ENCODE measurements around the gene HCFC1. TPM values are rescaled to one million over a fixed set of nuclear protein-coding genes. Genes with fewer than 3 reads are reported as not detected.

The HCFC1 gene
- total RNA-seq, 2 experiments from 2014 or later, result 45.9 to 50.2 TPM

- Mint-ChIP-seq H3K27ac (peak overlapping the region; percentile 39), H3K36me3 (ENCODE audit: low read depth) (no peaks in the 10 kb centered on the region), H3K9me3 (no peaks in the 10 kb centered on the region), H3K27me3 (no peaks in the 10 kb centered on the region), H3K4me3 (peak overlapping the region; percentile 23), H3K4me1 (ENCODE audit: low read depth) (peaks cover 49% of the 10 kb centered on the region)
- H3K4me1 ChIP-seq (ENCODE audit: insufficient read depth, low read length), result peaks cover 58% of the 10 kb centered on the region
- H3K36me3 ChIP-seq (ENCODE audit: insufficient read depth, low read length), result no peaks in the 10 kb centered on the region
- no peaks in the 10 kb centered on the region for H3K27me3 ChIP-seq (ENCODE audit: control insufficient read depth in 1 of 2, insufficient read depth in 2 of 2, low read length in 2 of 2)
- intact Hi-C loops (cut with DNase I, micrococcal nuclease), result loop anchor here in 1 of 2 experiments (5.0 kb wide), 1 partner anchor 74 kb away; no protein-coding TSS in a partner anchor
- DNase-seq (no peak), ATAC-seq (ENCODE audit: poor library complexity) (no peak)
- CTCF ChIA-PET, result interaction anchor here (0.9 kb wide), 1 partner anchor 45 kb away, joined by 3 read pairs; no protein-coding TSS in a partner anchor
- no peak overlapping the region for H3K4me3 ChIP-seq (ENCODE audit: low read length)
- TF ChIP-seq CTCF (IDR thresholded peaks at IDR 0.05), result no peak
- no peak overlapping the region for H3K27ac ChIP-seq (ENCODE audit: low read depth in 1 of 2, low read length in 2 of 2)
- no peaks in the 10 kb centered on the region for H3K9me3 ChIP-seq (ENCODE audit: control insufficient read depth in 1 of 2, insufficient read depth in 1 of 2, low read length in 2 of 2)
- POLR2A ChIA-PET, result no interaction called here
Measured at GRCh38 chrX:153901753-153902140, 69.9 kb downstream of the HCFC1 start.

DNA sequence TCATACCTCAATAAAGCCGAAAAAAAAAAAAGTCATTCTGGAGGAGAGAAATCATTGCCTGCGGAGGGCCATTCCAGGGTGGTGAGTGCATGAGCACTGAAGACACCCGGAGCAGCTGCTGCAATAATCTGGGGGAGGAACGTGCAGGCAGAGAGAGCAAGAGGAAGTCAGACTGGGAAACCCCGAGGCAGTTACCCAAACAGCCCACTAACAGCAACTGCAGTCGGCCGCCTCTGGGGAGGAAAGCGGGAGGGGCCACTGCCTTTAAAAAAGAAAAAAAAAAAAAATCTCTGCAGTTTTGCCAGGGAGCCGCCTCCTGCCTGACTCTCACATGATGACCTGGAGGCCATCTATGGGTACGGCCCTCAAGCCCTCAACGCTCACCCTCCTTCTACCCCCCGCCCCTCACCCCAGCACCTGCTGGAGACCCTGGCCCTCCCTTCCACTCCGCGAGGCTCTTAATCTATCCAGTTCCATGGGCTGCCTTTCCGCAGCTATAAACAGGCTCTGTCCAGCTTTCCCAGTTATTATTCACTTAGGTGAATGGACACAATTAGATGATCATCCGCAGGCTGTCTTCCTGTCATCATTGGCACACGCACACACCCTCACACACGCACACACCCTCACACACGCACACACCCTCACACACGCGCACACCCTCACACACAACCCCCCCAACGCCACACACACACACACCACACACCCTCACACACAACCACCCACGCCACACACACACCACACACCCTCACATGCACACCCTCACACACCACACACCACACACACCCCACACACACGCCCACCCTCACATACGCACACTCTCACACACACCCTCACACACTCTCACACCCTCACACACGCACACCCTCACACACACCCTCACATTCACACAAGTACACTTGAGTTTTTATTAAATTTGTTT is 70.5 kb downstream of the HCFC1 start:
- Histone ChIP-seq H3K4me1 (ENCODE audit: insufficient read depth, low read length) (peaks cover 58% of the 10 kb centered on the region), H3K4me3 (ENCODE audit: low read length) (no peak overlapping the region), H3K36me3 (ENCODE audit: insufficient read depth, low read length) (no peaks in the 10 kb centered on the region), H3K9me3 (ENCODE audit: control insufficient read depth in 1 of 2, insufficient read depth in 1 of 2, low read length in 2 of 2) (no peaks in the 10 kb centered on the region), H3K27ac (ENCODE audit: low read depth in 1 of 2, low read length in 2 of 2) (no peak overlapping the region), H3K27me3 (ENCODE audit: control insufficient read depth in 1 of 2, insufficient read depth in 2 of 2, low read length in 2 of 2) (no peaks in the 10 kb centered on the region)
- CTCF ChIA-PET, result interaction anchor here (0.6 to 0.9 kb wide), 2 partner anchors 46 to 73 kb away, joined by 3 read pairs; no protein-coding TSS in a partner anchor
- H3K4me1 Mint-ChIP-seq (ENCODE audit: low read depth), result peaks cover 50% of the 10 kb centered on the region
- intact Hi-C loops (cut with DNase I, micrococcal nuclease), result loop anchor here in 1 of 2 experiments (5.0 kb wide), 1 partner anchor 74 kb away; no protein-coding TSS in a partner anchor
- H3K27me3 Mint-ChIP-seq, result no peaks in the 10 kb centered on the region
- peak overlapping the region; percentile 39 for H3K27ac Mint-ChIP-seq
- TF ChIP-seq CTCF (IDR thresholded peaks at IDR 0.05), result no peak
- no peaks in the 10 kb centered on the region for H3K9me3 Mint-ChIP-seq
- peak; percentile 23 to 87 (median 52) for DNase-seq
- H3K4me3 Mint-ChIP-seq, result peak overlapping the region; percentile 37
- POLR2A ChIA-PET, result interaction anchor here (0.6 kb wide), 1 partner anchor 26 kb away, joined by 4 read pairs; no protein-coding TSS in a partner anchor
- no peaks in the 10 kb centered on the region for H3K36me3 Mint-ChIP-seq (ENCODE audit: low read depth)
- peak; percentile 86 for ATAC-seq (ENCODE audit: poor library complexity)

DNA sequence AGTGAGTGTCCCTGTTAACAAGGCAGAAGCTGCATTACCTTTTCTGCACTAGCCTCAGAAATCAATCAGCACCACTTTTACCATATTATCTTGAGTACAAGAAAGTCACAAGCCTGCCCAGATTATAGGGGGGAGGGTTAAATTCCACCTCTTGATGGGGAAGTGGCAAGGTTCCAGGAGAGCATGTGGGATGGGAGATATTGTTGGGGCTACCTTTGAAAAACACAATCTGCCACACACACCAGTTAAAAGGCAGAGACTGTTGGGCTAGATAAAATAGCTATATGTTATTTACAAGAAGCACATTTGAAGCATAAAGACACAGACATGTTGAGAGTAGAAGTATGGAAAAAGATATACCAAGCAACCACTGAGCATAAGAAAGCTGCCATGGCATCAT is 73.7 kb downstream of the HCFC1 start:
- no peak overlapping the region for H3K4me3 ChIP-seq (ENCODE audit: low read length)
- H3K27ac ChIP-seq (ENCODE audit: low read depth in 1 of 2, low read length in 2 of 2), result no peak overlapping the region
- TF ChIP-seq CTCF (IDR thresholded peaks at IDR 0.05), result no peak
- no peaks in the 10 kb centered on the region for H3K27me3 ChIP-seq (ENCODE audit: control insufficient read depth in 1 of 2, insufficient read depth in 2 of 2, low read length in 2 of 2)
- POLR2A ChIA-PET, result interaction anchor here (1.0 kb wide), 1 partner anchor 9 kb away, joined by 3 read pairs; no protein-coding TSS in a partner anchor
- Mint-ChIP-seq H3K4me3 (no peak overlapping the region), H3K27me3 (no peaks in the 10 kb centered on the region), H3K27ac (no peak overlapping the region), H3K4me1 (ENCODE audit: low read depth) (peaks cover 30% of the 10 kb centered on the region), H3K9me3 (no peaks in the 10 kb centered on the region), H3K36me3 (ENCODE audit: low read depth) (no peaks in the 10 kb centered on the region)
- H3K4me1 ChIP-seq (ENCODE audit: insufficient read depth, low read length), result peaks cover 27% of the 10 kb centered on the region
- CTCF ChIA-PET, result interaction anchor here (1.4 kb wide), 1 partner anchor 25 kb away, joined by 3 read pairs; no protein-coding TSS in a partner anchor
- no peaks in the 10 kb centered on the region for H3K9me3 ChIP-seq (ENCODE audit: control insufficient read depth in 1 of 2, insufficient read depth in 1 of 2, low read length in 2 of 2)
- no peak for ATAC-seq (ENCODE audit: poor library complexity)
- H3K36me3 ChIP-seq (ENCODE audit: insufficient read depth, low read length), result no peaks in the 10 kb centered on the region
- intact Hi-C loops (cut with DNase I, micrococcal nuclease), result loop anchor here in 1 of 2 experiments (5.0 kb wide), 1 partner anchor 81 kb away; no protein-coding TSS in a partner anchor
- DNase-seq, result no peak

Small RNAs within 50 kb of the gene (microRNA-seq; reads per million reads assigned to microRNA genes)
- gene MIR3202-1 (ENCODE audit: borderline microRNAs expressed, borderline replicate concordance) (not detected), gene MIR3202-2 (ENCODE audit: borderline microRNAs expressed, borderline replicate concordance) (not detected), gene MIR718 (ENCODE audit: borderline microRNAs expressed, borderline replicate concordance) (not detected)

Other genes with a start within 250 kb of the HCFC1 start
- 10 to 100 TPM; 42.1 to 43.1 TPM for gene BCAP31, start 247.4 kb downstream of the HCFC1 start, total RNA-seq
- gene ABCD1, start 247.0 kb downstream of the HCFC1 start, total RNA-seq, result 1 to 10 TPM; 8.6 to 9.2 TPM
- not detected for gene PLXNB3, start 207.6 kb downstream of the HCFC1 start, total RNA-seq
- not detected for gene SRPK3, start 190.8 kb downstream of the HCFC1 start, total RNA-seq
- 10 to 100 TPM; 46.8 to 47.3 TPM for gene IDH3G, start 177.4 kb downstream of the HCFC1 start, total RNA-seq
- 100 to 1,000 TPM; 171 to 173 TPM for gene SSR4, start 177.2 kb downstream of the HCFC1 start, total RNA-seq
- 10 to 100 TPM; 24.8 to 26.8 TPM for gene PDZD4, start 141.3 kb downstream of the HCFC1 start, total RNA-seq
- gene L1CAM, start 85.6 kb downstream of the HCFC1 start, total RNA-seq, result 1 to 10 TPM in 1 of 2 experiments, under 1 TPM in 1; 0.89 to 1.2 TPM
- gene AVPR2, start 67.1 kb downstream of the HCFC1 start, total RNA-seq, result not detected
- gene ARHGAP4, start 45.6 kb downstream of the HCFC1 start, total RNA-seq, result 100 to 1,000 TPM; 456 to 463 TPM
- 10 to 100 TPM; 41.5 to 42.0 TPM for gene NAA10, start 36.8 kb downstream of the HCFC1 start, total RNA-seq
- 1 to 10 TPM; 8.6 to 9.3 TPM for gene RENBP, start 27.2 kb downstream of the HCFC1 start, total RNA-seq
- gene TMEM187, start 936 bp upstream of the HCFC1 start, total RNA-seq, result 1 to 10 TPM; 1.4 to 2.0 TPM
- 10 to 100 TPM; 61.2 to 67.4 TPM for gene IRAK1, start 48.1 kb upstream of the HCFC1 start, total RNA-seq
- gene MECP2, start 125.9 kb upstream of the HCFC1 start, total RNA-seq, result 100 to 1,000 TPM; 120 to 133 TPM
- gene OPN1LW, start 172.4 kb upstream of the HCFC1 start, total RNA-seq, result not detected
- gene OPN1MW, start 210.8 kb upstream of the HCFC1 start, total RNA-seq, result not detected
- not detected for gene OPN1MW2, start 247.9 kb upstream of the HCFC1 start, total RNA-seq